ENCODE results near the gene KRT2. TPM values are rescaled to one million over a fixed set of nuclear protein-coding genes. Genes with fewer than 3 reads are reported as not detected.

The KRT2 gene
- polyA plus RNA-seq, 2 of the 4 experiments (the other 2 are of a cell fraction), result 0.09 TPM; not detected in 1

GRCh38 chr12:52630599-52631200 lies 21.3 kb downstream of the KRT2 start:
- Histone ChIP-seq H3K4me3 (no peak overlapping the region), H3K9me3 (no peaks in the 10 kb centered on the region), H3K4me2 (no peak overlapping the region), H3K4me1 (no peaks in the 10 kb centered on the region), H3K27ac (no peak overlapping the region)
- TF ChIP-seq POLR2A (IDR thresholded peaks at IDR 0.05; ENCODE audit: low read length) (no peak), TP53 (CRISPR knock-in tag; IDR thresholded peaks at IDR 0.05) (no peak), PHF8 (IDR thresholded peaks at IDR 0.05; ENCODE audit: borderline replicate concordance, low read depth) (no peak), PBX3 (IDR thresholded peaks at IDR 0.05) (no peak), NR3C1 (IDR thresholded peaks at IDR 0.05) (no peak), BCL3 (IDR thresholded peaks at IDR 0.05) (no peak), HES2 (IDR thresholded peaks at IDR 0.05) (no peak), HDAC2 (IDR thresholded peaks at IDR 0.05) (no peak), HOXB5 (CRISPR knock-in tag; IDR thresholded peaks at IDR 0.05) (no peak)
- no peak for DNase-seq (ENCODE audit: low read depth in 1 of 2, low spot score in 1 of 2)
- ChIA-PET POLR2A (no interaction called here), CTCF (interaction anchor here (1.4 to 1.9 kb wide), 2 partner anchors 18 to 249 kb away, joined by 3 to 5 read pairs; no protein-coding TSS in a partner anchor)
- no peak for ATAC-seq
- WGBS (ENCODE audit: missing lambda C conversion rate), result 15% methylated on average over 4 of the region's 4 CpGs
- FAIRE-seq, result no peak

GRCh38 chr12:52630008-52630500 lies 22.0 kb downstream of the KRT2 start:
- no peak for DNase-seq (ENCODE audit: low read depth in 1 of 2, low spot score in 1 of 2)
- ChIA-PET CTCF (interaction anchor here (0.6 to 1.9 kb wide), 4 partner anchors 18 to 323 kb away, joined by 3 to 5 read pairs (median 3); no protein-coding TSS in a partner anchor), POLR2A (no interaction called here)
- no peaks in the 10 kb centered on the region for H3K9me3 ChIP-seq
- H3K4me3 ChIP-seq, result no peak overlapping the region
- no peak for FAIRE-seq
- WGBS (ENCODE audit: missing lambda C conversion rate), result 60% methylated on average over 7 of the region's 7 CpGs
- H3K27ac ChIP-seq, result no peak overlapping the region
- no peaks in the 10 kb centered on the region for H3K4me1 ChIP-seq
- no peak for ATAC-seq
- no peak overlapping the region for H3K4me2 ChIP-seq
- TF ChIP-seq RARB (CRISPR knock-in tag; IDR thresholded peaks at IDR 0.05), result no peak
- no peak for TF ChIP-seq FOSB (CRISPR knock-in tag; IDR thresholded peaks at IDR 0.05)
- no peak for TF ChIP-seq FOSL2 (IDR thresholded peaks at IDR 0.05)
- TF ChIP-seq FOSL2 (CRISPR knock-in tag; IDR thresholded peaks at IDR 0.05), result no peak
- no peak for TF ChIP-seq MAZ (IDR thresholded peaks at IDR 0.05; ENCODE audit: borderline replicate concordance, low read depth, low read length)
- no peak for TF ChIP-seq KDM5A (IDR thresholded peaks at IDR 0.05)

GRCh38 chr12:52629281-52630007 lies 22.6 kb downstream of the KRT2 start:
- Histone ChIP-seq H3K4me3 (no peak overlapping the region), H3K4me1 (peaks cover 1% of the 10 kb centered on the region; the same call in 1 of the 3 replicates), H3K4me2 (no peak overlapping the region), H3K9me3 (no peaks in the 10 kb centered on the region), H3K27ac (no peak overlapping the region)
- ATAC-seq, result no peak
- ChIA-PET CTCF (interaction anchor here (0.6 to 1.9 kb wide), 4 partner anchors 19 to 322 kb away, joined by 3 to 5 read pairs (median 3); no protein-coding TSS in a partner anchor), POLR2A (no interaction called here)
- TF ChIP-seq CHD2 (IDR thresholded peaks at IDR 0.05; ENCODE audit: low read length, partially characterized antibody), result no peak
- no peak for TF ChIP-seq FOXS1 (CRISPR knock-in tag; IDR thresholded peaks at IDR 0.05)
- 72% methylated on average over 10 of the region's 12 CpGs for WGBS (ENCODE audit: missing lambda C conversion rate)
- DNase-seq (ENCODE audit: low read depth in 1 of 2, low spot score in 1 of 2), result no peak
- FAIRE-seq, result no peak

GRCh38 chr12:52628841-52629240 lies 23.2 kb downstream of the KRT2 start:
- 59% methylated on average over 2 of the region's 2 CpGs for WGBS (ENCODE audit: missing lambda C conversion rate)
- no peak for FAIRE-seq
- CTCF ChIA-PET, result interaction anchor here (1.0 to 1.9 kb wide), 2 partner anchors 19 to 321 kb away, joined by 3 to 5 read pairs; no protein-coding TSS in a partner anchor

More at GRCh38 chr12:52628841-52629240, 23.2 kb downstream of the KRT2 start:
- DNase-seq (ENCODE audit: low read depth in 1 of 2, low spot score in 1 of 2) (no peak), ATAC-seq (no peak)
- Histone ChIP-seq H3K4me1 (peaks cover 6% of the 10 kb centered on the region; the same call in 1 of the 3 replicates), H3K9me3 (no peaks in the 10 kb centered on the region), H3K27ac (no peak overlapping the region), H3K4me3 (no peak overlapping the region), H3K4me2 (no peak overlapping the region)
- TF ChIP-seq KDM5A (IDR thresholded peaks at IDR 0.05), result no peak
- TF ChIP-seq FOXS1 (CRISPR knock-in tag; IDR thresholded peaks at IDR 0.05), result no peak
- TF ChIP-seq POLR2AphosphoS2 (conservative IDR thresholded peaks at IDR 0.05; ENCODE audit: low read length), result no peak
- TF ChIP-seq ESRRA (IDR thresholded peaks at IDR 0.05; ENCODE audit: borderline replicate concordance, low read length), result no peak
- no peak for TF ChIP-seq MAX (IDR thresholded peaks at IDR 0.05)
- no peak for TF ChIP-seq NPAS2 (CRISPR knock-in tag; IDR thresholded peaks at IDR 0.05; ENCODE audit: borderline replicate concordance)
- no peak for TF ChIP-seq JUNB (IDR thresholded peaks at IDR 0.05)
- POLR2A ChIA-PET, result no interaction called here
